ENCODE results near the gene RNASEH2A.
A peak's percentile ranks its signal among the peaks of the same experiment; 100 is the strongest.

Gene RNASEH2A

GRCh38 chr19:12782424-12783290, 23.7 kb upstream of the RNASEH2A start:
- peak; percentile 74 to 85 for DNase-seq (ENCODE audit: low read depth in 2 of 2, low spot score in 1 of 2)

- no peak for DNase-seq (ENCODE audit: low read depth in 2 of 2, low spot score in 1 of 2)
Measured at GRCh38 chr19:12783291-12783848, 23.0 kb upstream of the RNASEH2A start.

GRCh38 chr19:12783849-12784393, 22.5 kb upstream of the RNASEH2A start:
- no peak for DNase-seq (ENCODE audit: low read depth in 2 of 2, low spot score in 1 of 2)

- no peak for DNase-seq (ENCODE audit: low read depth in 2 of 2, low spot score in 1 of 2)
Measured at GRCh38 chr19:12784394-12784870, 22.0 kb upstream of the RNASEH2A start.

GRCh38 chr19:12784871-12785430, 21.4 kb upstream of the RNASEH2A start:
- DNase-seq (ENCODE audit: low read depth in 2 of 2, low spot score in 1 of 2): no peak

- no peak for DNase-seq (ENCODE audit: low read depth in 2 of 2, low spot score in 1 of 2)
Measured at GRCh38 chr19:12785431-12786031, 20.9 kb upstream of the RNASEH2A start.

GRCh38 chr19:12786141-12786870, 20.1 kb upstream of the RNASEH2A start:
- no peak for DNase-seq (ENCODE audit: low read depth in 2 of 2, low spot score in 1 of 2)

GRCh38 chr19:12786952-12787351, 19.4 kb upstream of the RNASEH2A start:
- DNase-seq (ENCODE audit: low read depth in 2 of 2, low spot score in 1 of 2): no peak

- no peak for DNase-seq (ENCODE audit: low read depth in 2 of 2, low spot score in 1 of 2)
Measured at GRCh38 chr19:12787458-12787857, 18.9 kb upstream of the RNASEH2A start.

- DNase-seq (ENCODE audit: low read depth in 2 of 2, low spot score in 1 of 2): no peak
Measured at GRCh38 chr19:12788042-12788681, 18.2 kb upstream of the RNASEH2A start.

GRCh38 chr19:12788682-12789097, 17.7 kb upstream of the RNASEH2A start:
- DNase-seq (ENCODE audit: low read depth in 2 of 2, low spot score in 1 of 2): no peak

- DNase-seq (ENCODE audit: low read depth in 2 of 2, low spot score in 1 of 2): no peak
Measured at GRCh38 chr19:12789098-12789903, 17.1 kb upstream of the RNASEH2A start.

- peak in 1 of 2 donors; percentile 86 for DNase-seq (ENCODE audit: low read depth in 2 of 2, low spot score in 1 of 2)
Measured at GRCh38 chr19:12789904-12790619, 16.3 kb upstream of the RNASEH2A start.

GRCh38 chr19:12790628-12791344, 15.6 kb upstream of the RNASEH2A start:
- no peak for DNase-seq (ENCODE audit: low read depth in 2 of 2, low spot score in 1 of 2)

GRCh38 chr19:12791345-12792050, 14.9 kb upstream of the RNASEH2A start, which contains the start of gene JUNB:
TSS of gene JUNB (plus strand) at chr19:12791486. CDS start at chr19:12791772, 286 bp downstream.
- peak; percentile 85 to 95 for DNase-seq (ENCODE audit: low read depth in 2 of 2, low spot score in 1 of 2)

- DNase-seq (ENCODE audit: low read depth in 2 of 2, low spot score in 1 of 2): peak in 1 of 2 donors; percentile 76
Measured at GRCh38 chr19:12792051-12792852, 14.1 kb upstream of the RNASEH2A start.

Measured in stimulated activated CD8-positive, alpha-beta memory T cell treated with anti-CD3 and anti-CD28 coated beads, Interleukin-4, amount 100 ng/mL, for 4 hours (primary cell).